Measurements from ENCODE around the gene DPP3.

Gene DPP3

GRCh38 chr11:66484806-66485380 lies 4.7 kb downstream of the DPP3 start:
- no peak for DNase-seq

- no peak for DNase-seq
These were observed 8.7 kb downstream of the DPP3 start for GRCh38 chr11:66488957-66489356.

GRCh38 chr11:66489636-66490035 lies 9.4 kb downstream of the DPP3 start:
- no peak for DNase-seq

- no peak for DNase-seq
These were observed 11.2 kb downstream of the DPP3 start for GRCh38 chr11:66491315-66491935.

GRCh38 chr11:66492161-66492865 lies 12.1 kb downstream of the DPP3 start:
- DNase-seq = no peak

- no peak for DNase-seq
These were observed 12.9 kb downstream of the DPP3 start for GRCh38 chr11:66493130-66493529.

- DNase-seq = no peak
These were observed 14.2 kb downstream of the DPP3 start for GRCh38 chr11:66494458-66494857.

GRCh38 chr11:66494935-66495334 lies 14.7 kb downstream of the DPP3 start:
- no peak for DNase-seq

- no peak for DNase-seq
These were observed 15.2 kb downstream of the DPP3 start for GRCh38 chr11:66495401-66495854.

GRCh38 chr11:66497206-66497605 lies 17.0 kb downstream of the DPP3 start:
- DNase-seq = no peak

- DNase-seq = no peak
These were observed 18.3 kb downstream of the DPP3 start for GRCh38 chr11:66498506-66498905.

GRCh38 chr11:66505276-66505816 lies 25.1 kb downstream of the DPP3 start:
- DNase-seq = no peak

- no peak for DNase-seq
These were observed 28.9 kb downstream of the DPP3 start for GRCh38 chr11:66509131-66509561.

- DNase-seq = peak; percentile 35
These were observed 30.2 kb downstream of the DPP3 start, which contains the start of gene BBS1 for GRCh38 chr11:66510271-66510989. BBS1 (plus strand) TSS chr11:66510635; CDS start chr11:66510660, 25 bp downstream.

GRCh38 chr11:66510990-66511339 lies 30.7 kb downstream of the DPP3 start:
- no peak for DNase-seq

- DNase-seq = no peak
These were observed 43.4 kb downstream of the DPP3 start for GRCh38 chr11:66523611-66524010.

GRCh38 chr11:66524304-66525040 lies 44.2 kb downstream of the DPP3 start:
- no peak for DNase-seq

GRCh38 chr11:66529069-66529468 lies 48.8 kb downstream of the DPP3 start:
- DNase-seq = no peak

GRCh38 chr11:66529655-66530054 lies 49.4 kb downstream of the DPP3 start:
- no peak for DNase-seq

GRCh38 chr11:66530927-66531709 lies 50.9 kb downstream of the DPP3 start:
- no peak for DNase-seq

GRCh38 chr11:66531841-66532240 lies 51.6 kb downstream of the DPP3 start:
- DNase-seq = no peak

- no peak for DNase-seq
These were observed 52.5 kb downstream of the DPP3 start for GRCh38 chr11:66532784-66533183.

Data from NCI-H1694 treated with DMSO at 0.1 percent for 48 hours (cell line).